HepG2 (cell line): ENCODE measurements around the gene P2RX3. TPM values are rescaled to one million over a fixed set of nuclear protein-coding genes. Genes with fewer than 3 reads are reported as not detected.
A peak's percentile ranks its signal among the peaks of the same experiment; 100 is the strongest.

Experiments used
- ATAD3A ChIP-seq: sonication (generic); formaldehyde crosslinking; IDR thresholded peaks from 2 replicates; pipeline ENCODE4 v1.4.0; 2020; ENCODE audit warnings: missing genetic modification reagents
- GPBP1L1 ChIP-seq: sonication (generic); formaldehyde crosslinking; IDR thresholded peaks from 2 replicates; pipeline ENCODE4 v1.5.0; 2020; ENCODE audit warnings: mild to moderate bottlenecking, missing genetic modification reagents
- HMGA1 ChIP-seq: sonication (generic); formaldehyde crosslinking; conservative IDR thresholded peaks from 2 replicates; pipeline ENCODE4 v1.4.0; 2020; ENCODE audit warnings: missing genetic modification reagents
- KLF13 ChIP-seq: sonication (generic); formaldehyde crosslinking; IDR thresholded peaks from 2 replicates; pipeline ENCODE4 v1.4.0; 2020; ENCODE audit warnings: mild to moderate bottlenecking, missing genetic modification reagents
- KLF16 ChIP-seq, 2 experiments: sonication (generic) in 1 of 2; formaldehyde crosslinking in 1 of 2; IDR thresholded peaks; 2 replicates each; pipeline versions ENCODE4 v1.6.1 to v1.8.0; 2016 to 2023; ENCODE audit warnings: missing genetic modification reagents in 2 of 2, missing compliant biosample characterization in 1 of 2
- MTA1 ChIP-seq: sonication (generic); formaldehyde crosslinking; IDR thresholded peaks from 2 replicates; pipeline ENCODE4 v1.4.0; 2020; ENCODE audit warnings: missing genetic modification reagents, mild to moderate bottlenecking, borderline replicate concordance
- NRL ChIP-seq: sonication (generic); formaldehyde crosslinking; IDR thresholded peaks from 2 replicates; pipeline ENCODE4 v1.5.0; 2020; ENCODE audit warnings: missing genetic modification reagents, mild to moderate bottlenecking, moderate library complexity, borderline replicate concordance
- PAXIP1 ChIP-seq: sonication (generic); formaldehyde crosslinking; conservative IDR thresholded peaks from 2 replicates; pipeline ENCODE4 v1.4.0; 2020; ENCODE audit warnings: mild to moderate bottlenecking, missing genetic modification reagents, moderate library complexity
- RFX3 ChIP-seq: IDR thresholded peaks from 2 replicates; pipeline ENCODE4 v1.6.1; 2016; ENCODE audit warnings: missing biosample characterization, missing genetic modification reagents
- RORA ChIP-seq: sonication (generic); formaldehyde crosslinking; IDR thresholded peaks from 2 replicates; pipeline ENCODE4 v1.5.0; 2020; ENCODE audit warnings: mild to moderate bottlenecking, missing genetic modification reagents, moderate library complexity
- SETDB1 ChIP-seq: sonication (generic); formaldehyde crosslinking; IDR thresholded peaks from 2 replicates; pipeline ENCODE4 v1.5.1; 2020; ENCODE audit warnings: missing genetic modification reagents, mild to moderate bottlenecking, borderline replicate concordance
- SOX5 ChIP-seq: IDR thresholded peaks from 2 replicates; pipeline ENCODE4 v1.6.1; 2016; ENCODE audit warnings: borderline replicate concordance
- TERF1 ChIP-seq: sonication (generic); formaldehyde crosslinking; IDR thresholded peaks from 2 replicates; pipeline ENCODE4 v1.8.0; 2022; ENCODE audit warnings: mild to moderate bottlenecking, missing genetic modification reagents, moderate library complexity
- ZBTB2 ChIP-seq: sonication (generic); formaldehyde crosslinking; IDR thresholded peaks from 2 replicates; pipeline ENCODE4 v1.8.0; 2022; ENCODE audit warnings: low read depth, missing genetic modification reagents
- ZNF234 ChIP-seq: sonication (generic); formaldehyde crosslinking; conservative IDR thresholded peaks from 2 replicates; pipeline ENCODE4 v1.5.1; 2020; ENCODE audit warnings: mild to moderate bottlenecking, missing genetic modification reagents
- ZNF317 ChIP-seq: sonication (generic); formaldehyde crosslinking; IDR thresholded peaks from 2 replicates; pipeline ENCODE4 v1.5.0; 2020; ENCODE audit warnings: mild to moderate bottlenecking, missing genetic modification reagents
- ZNF335 ChIP-seq: sonication (generic); formaldehyde crosslinking; IDR thresholded peaks from 2 replicates; pipeline ENCODE4 v1.4.0; 2020; ENCODE audit warnings: missing genetic modification reagents
- ZNF670 ChIP-seq: sonication (generic); formaldehyde crosslinking; IDR thresholded peaks from 2 replicates; pipeline ENCODE4 v1.8.0; 2022; ENCODE audit warnings: mild to moderate bottlenecking, missing genetic modification reagents, borderline replicate concordance
- ZNF691 ChIP-seq: sonication (generic); formaldehyde crosslinking; IDR thresholded peaks from 2 replicates; pipeline ENCODE4 v1.4.0; 2020; ENCODE audit warnings: missing genetic modification reagents, low read depth, mild to moderate bottlenecking, borderline replicate concordance
- ZNF7 ChIP-seq: IDR thresholded peaks from 2 replicates; pipeline ENCODE4 v1.6.1; 2016; ENCODE audit warnings: missing biosample characterization, missing genetic modification reagents
- polyA plus RNA-seq, 8 experiments: library from polyadenylated mRNA; depleted of rRNA in 3 of 8; stranded (reverse) in 7 of 8; unstranded in 1 of 8; fragments of >200 nt; fragmentation: Illumina TruSeq in 4 of 8; extraction: Trizol in 4 of 8; gene quantifications; 2 replicates each; pipeline versions ENCODE4 v1.2.1 to v1.2.3, GENCODE V29; 2011 to 2016; ENCODE audit warnings: low read depth in 4 of 8, missing spikeins in 1 of 8, mixed read lengths in 1 of 8; ENCODE audit not compliant: insufficient read depth in 1 of 8
- total RNA-seq, 5 experiments: library from RNA; depleted of rRNA; stranded (reverse); fragments of >200 nt; fragmentation: Illumina TruSeq; extraction: Trizol; gene quantifications; 2 replicates each; pipeline ENCODE4 v1.2.3, GENCODE V29; 2016; ENCODE audit warnings: low read depth in 1 of 5

Gene P2RX3
- total and polyA plus RNA-seq, 2 of the 13 experiments (the other 11 are each of a cell fraction or from before 2014, with no cell fraction given): 0.08 TPM; not detected in 1

- TF ChIP-seq KLF16 (CRISPR knock-in tag; IDR thresholded peaks at IDR 0.05) (no peak; a peak in 1 of 4 replicates), GPBP1L1 (CRISPR knock-in tag) (no peak), ZNF691 (CRISPR knock-in tag) (no peak), TERF1 (CRISPR knock-in tag) (no peak), KLF13 (CRISPR knock-in tag) (no peak), SOX5 (peak; percentile 14), MTA1 (no peak), RORA (CRISPR knock-in tag) (no peak), ZNF670 (CRISPR knock-in tag) (no peak), ZBTB2 (CRISPR knock-in tag) (peak; percentile 83), ZNF317 (CRISPR knock-in tag) (no peak), ZNF335 (CRISPR knock-in tag) (no peak), NRL (CRISPR knock-in tag) (no peak), SETDB1 (CRISPR knock-in tag) (no peak), ZNF234 (CRISPR knock-in tag) (0 out of 2 replicates have a peak, but pooled peaks have one; percentile 33), HMGA1 (CRISPR knock-in tag) (no peak), ATAD3A (CRISPR knock-in tag) (no peak), PAXIP1 (CRISPR knock-in tag) (no peak), RFX3 (peak; percentile 72), ZNF7 (CRISPR knock-in tag) (no peak)
Measured at GRCh38 chr11:57335343-57336110, 2.6 kb upstream of the P2RX3 start, which contains the start of gene SSRP1 (continued).
